Measurements from ENCODE around the gene FXYD4. TPM values are rescaled to one million over a fixed set of nuclear protein-coding genes. Genes with fewer than 3 reads are reported as not detected.

The FXYD4 gene
- total RNA-seq, 1 experiment from 2014 or later: not detected

DNA sequence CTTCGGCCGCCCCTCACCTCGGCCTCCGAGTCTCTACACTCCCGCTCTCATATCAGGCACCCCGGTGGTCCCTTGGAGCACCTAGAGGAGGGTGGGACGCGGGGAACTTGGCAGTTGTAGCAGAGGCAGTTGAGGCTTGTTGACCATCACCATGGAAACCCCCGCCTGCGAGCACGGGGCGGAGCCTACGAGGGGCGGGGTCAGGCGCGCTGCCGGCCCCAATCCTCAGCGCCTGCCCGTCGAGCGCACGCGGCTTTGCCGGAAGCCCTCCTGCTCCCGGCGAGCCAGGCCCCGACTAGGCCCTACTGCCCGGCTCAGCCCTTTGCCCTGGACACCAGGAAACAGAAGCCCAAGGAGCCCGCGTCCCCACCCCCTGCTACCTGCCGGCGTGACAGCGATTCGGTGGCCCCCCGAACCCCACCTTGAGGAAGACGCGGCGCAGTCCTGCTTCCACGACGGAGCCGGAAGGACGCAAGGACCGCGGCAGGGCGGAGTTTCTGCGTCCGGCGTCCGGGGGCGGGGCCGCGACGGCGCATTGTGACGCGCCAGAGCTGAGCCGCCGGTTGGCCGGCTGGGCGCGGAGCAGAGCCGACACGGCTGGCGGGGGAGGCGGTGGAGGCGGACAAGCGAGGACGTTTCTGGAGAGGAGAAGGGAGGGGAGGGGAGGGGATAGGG, 37.4 kb downstream of the FXYD4 start, which contains the start of gene HNRNPF (continued):
- TF ChIP-seq NFE2L1 (CRISPR knock-in tag; IDR thresholded peaks at IDR 0.05): peak; percentile 64; the same call in 1 of the 2 replicates
- 0 out of 2 replicates have a peak, but pooled peaks have one; percentile 49 for TF ChIP-seq TCF7 (CRISPR knock-in tag; IDR thresholded peaks at IDR 0.05; ENCODE audit: low read depth)
- no peak for TF ChIP-seq ZNF121 (CRISPR knock-in tag; IDR thresholded peaks at IDR 0.05)
- TF ChIP-seq, protein P1, sequence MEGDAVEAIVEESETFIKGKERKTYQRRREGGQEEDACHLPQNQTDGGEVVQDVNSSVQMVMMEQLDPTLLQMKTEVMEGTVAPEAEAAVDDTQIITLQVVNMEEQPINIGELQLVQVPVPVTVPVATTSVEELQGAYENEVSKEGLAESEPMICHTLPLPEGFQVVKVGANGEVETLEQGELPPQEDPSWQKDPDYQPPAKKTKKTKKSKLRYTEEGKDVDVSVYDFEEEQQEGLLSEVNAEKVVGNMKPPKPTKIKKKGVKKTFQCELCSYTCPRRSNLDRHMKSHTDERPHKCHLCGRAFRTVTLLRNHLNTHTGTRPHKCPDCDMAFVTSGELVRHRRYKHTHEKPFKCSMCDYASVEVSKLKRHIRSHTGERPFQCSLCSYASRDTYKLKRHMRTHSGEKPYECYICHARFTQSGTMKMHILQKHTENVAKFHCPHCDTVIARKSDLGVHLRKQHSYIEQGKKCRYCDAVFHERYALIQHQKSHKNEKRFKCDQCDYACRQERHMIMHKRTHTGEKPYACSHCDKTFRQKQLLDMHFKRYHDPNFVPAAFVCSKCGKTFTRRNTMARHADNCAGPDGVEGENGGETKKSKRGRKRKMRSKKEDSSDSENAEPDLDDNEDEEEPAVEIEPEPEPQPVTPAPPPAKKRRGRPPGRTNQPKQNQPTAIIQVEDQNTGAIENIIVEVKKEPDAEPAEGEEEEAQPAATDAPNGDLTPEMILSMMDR (IDR thresholded peaks at IDR 0.05): no peak
- no peak; the same call in 1 of the 2 replicates for TF ChIP-seq SMAD3 (CRISPR knock-in tag; IDR thresholded peaks at IDR 0.05; ENCODE audit: borderline replicate concordance)
- no peak for TF ChIP-seq JAZF1 (CRISPR knock-in tag; IDR thresholded peaks at IDR 0.05)
- no peak for TF ChIP-seq TP53 (CRISPR knock-in tag; IDR thresholded peaks at IDR 0.05)
- no peak; the same call in 1 of the 2 replicates for TF ChIP-seq KAT7 (CRISPR knock-in tag; IDR thresholded peaks at IDR 0.05; ENCODE audit: borderline replicate concordance)
- no peak for TF ChIP-seq ZNF138 (CRISPR knock-in tag; conservative IDR thresholded peaks at IDR 0.05)
- TF ChIP-seq, protein P2, sequence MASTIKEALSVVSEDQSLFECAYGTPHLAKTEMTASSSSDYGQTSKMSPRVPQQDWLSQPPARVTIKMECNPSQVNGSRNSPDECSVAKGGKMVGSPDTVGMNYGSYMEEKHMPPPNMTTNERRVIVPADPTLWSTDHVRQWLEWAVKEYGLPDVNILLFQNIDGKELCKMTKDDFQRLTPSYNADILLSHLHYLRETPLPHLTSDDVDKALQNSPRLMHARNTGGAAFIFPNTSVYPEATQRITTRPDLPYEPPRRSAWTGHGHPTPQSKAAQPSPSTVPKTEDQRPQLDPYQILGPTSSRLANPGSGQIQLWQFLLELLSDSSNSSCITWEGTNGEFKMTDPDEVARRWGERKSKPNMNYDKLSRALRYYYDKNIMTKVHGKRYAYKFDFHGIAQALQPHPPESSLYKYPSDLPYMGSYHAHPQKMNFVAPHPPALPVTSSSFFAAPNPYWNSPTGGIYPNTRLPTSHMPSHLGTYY (CRISPR knock-in tag; IDR thresholded peaks at IDR 0.05): no peak
- TF ChIP-seq, protein P3, sequence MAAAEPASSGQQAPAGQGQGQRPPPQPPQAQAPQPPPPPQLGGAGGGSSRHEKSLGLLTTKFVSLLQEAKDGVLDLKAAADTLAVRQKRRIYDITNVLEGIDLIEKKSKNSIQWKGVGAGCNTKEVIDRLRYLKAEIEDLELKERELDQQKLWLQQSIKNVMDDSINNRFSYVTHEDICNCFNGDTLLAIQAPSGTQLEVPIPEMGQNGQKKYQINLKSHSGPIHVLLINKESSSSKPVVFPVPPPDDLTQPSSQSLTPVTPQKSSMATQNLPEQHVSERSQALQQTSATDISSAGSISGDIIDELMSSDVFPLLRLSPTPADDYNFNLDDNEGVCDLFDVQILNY (CRISPR knock-in tag; IDR thresholded peaks at IDR 0.05): peak; percentile 81; the same call in 1 of the 2 replicates
- TF ChIP-seq, protein P4, sequence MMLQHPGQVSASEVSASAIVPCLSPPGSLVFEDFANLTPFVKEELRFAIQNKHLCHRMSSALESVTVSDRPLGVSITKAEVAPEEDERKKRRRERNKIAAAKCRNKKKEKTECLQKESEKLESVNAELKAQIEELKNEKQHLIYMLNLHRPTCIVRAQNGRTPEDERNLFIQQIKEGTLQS (CRISPR knock-in tag; conservative IDR thresholded peaks at IDR 0.05): 0 out of 2 replicates have a peak, but pooled peaks have one; percentile 71
- TF ChIP-seq, protein P5, sequence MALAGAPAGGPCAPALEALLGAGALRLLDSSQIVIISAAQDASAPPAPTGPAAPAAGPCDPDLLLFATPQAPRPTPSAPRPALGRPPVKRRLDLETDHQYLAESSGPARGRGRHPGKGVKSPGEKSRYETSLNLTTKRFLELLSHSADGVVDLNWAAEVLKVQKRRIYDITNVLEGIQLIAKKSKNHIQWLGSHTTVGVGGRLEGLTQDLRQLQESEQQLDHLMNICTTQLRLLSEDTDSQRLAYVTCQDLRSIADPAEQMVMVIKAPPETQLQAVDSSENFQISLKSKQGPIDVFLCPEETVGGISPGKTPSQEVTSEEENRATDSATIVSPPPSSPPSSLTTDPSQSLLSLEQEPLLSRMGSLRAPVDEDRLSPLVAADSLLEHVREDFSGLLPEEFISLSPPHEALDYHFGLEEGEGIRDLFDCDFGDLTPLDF (CRISPR knock-in tag; IDR thresholded peaks at IDR 0.05): no peak
- TF ChIP-seq EMX1 (CRISPR knock-in tag; IDR thresholded peaks at IDR 0.05): no peak
- TF ChIP-seq ZNF423 (CRISPR knock-in tag; IDR thresholded peaks at IDR 0.05): no peak
- peak; percentile 62; the same call in 1 of the 2 replicates for TF ChIP-seq SMAD4 (CRISPR knock-in tag; IDR thresholded peaks at IDR 0.05)
- TF ChIP-seq ZNF396 (CRISPR knock-in tag; IDR thresholded peaks at IDR 0.05; ENCODE audit: borderline replicate concordance): no peak
- no peak for TF ChIP-seq GRHL2 (CRISPR knock-in tag; IDR thresholded peaks at IDR 0.05; ENCODE audit: insufficient replicate concordance, severe bottlenecking)
- TF ChIP-seq, protein P6, sequence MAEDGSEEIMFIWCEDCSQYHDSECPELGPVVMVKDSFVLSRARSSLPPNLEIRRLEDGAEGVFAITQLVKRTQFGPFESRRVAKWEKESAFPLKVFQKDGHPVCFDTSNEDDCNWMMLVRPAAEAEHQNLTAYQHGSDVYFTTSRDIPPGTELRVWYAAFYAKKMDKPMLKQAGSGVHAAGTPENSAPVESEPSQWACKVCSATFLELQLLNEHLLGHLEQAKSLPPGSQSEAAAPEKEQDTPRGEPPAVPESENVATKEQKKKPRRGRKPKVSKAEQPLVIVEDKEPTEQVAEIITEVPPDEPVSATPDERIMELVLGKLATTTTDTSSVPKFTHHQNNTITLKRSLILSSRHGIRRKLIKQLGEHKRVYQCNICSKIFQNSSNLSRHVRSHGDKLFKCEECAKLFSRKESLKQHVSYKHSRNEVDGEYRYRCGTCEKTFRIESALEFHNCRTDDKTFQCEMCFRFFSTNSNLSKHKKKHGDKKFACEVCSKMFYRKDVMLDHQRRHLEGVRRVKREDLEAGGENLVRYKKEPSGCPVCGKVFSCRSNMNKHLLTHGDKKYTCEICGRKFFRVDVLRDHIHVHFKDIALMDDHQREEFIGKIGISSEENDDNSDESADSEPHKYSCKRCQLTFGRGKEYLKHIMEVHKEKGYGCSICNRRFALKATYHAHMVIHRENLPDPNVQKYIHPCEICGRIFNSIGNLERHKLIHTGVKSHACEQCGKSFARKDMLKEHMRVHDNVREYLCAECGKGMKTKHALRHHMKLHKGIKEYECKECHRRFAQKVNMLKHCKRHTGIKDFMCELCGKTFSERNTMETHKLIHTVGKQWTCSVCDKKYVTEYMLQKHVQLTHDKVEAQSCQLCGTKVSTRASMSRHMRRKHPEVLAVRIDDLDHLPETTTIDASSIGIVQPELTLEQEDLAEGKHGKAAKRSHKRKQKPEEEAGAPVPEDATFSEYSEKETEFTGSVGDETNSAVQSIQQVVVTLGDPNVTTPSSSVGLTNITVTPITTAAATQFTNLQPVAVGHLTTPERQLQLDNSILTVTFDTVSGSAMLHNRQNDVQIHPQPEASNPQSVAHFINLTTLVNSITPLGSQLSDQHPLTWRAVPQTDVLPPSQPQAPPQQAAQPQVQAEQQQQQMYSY (CRISPR knock-in tag; IDR thresholded peaks at IDR 0.05): no peak; the same call in 1 of the 2 replicates

Measured in WTC11 (cell line).